Naive thymus-derived CD4-positive, alpha-beta T cell (primary cell): ENCODE measurements around the gene MRPL58. TPM values are rescaled to one million over a fixed set of nuclear protein-coding genes. Genes with fewer than 3 reads are reported as not detected.

ENCODE experiments used
- ATAC-seq: fragments of 150-1000 bp; cut with Tn5 transposase; 2 replicates; pipeline ENCODE4 v1.10.0; 2021; ENCODE audit warnings: mild to moderate bottlenecking, moderate library complexity
- CTCF ChIA-PET: fragments of 350-600 bp; sonication (Branson Sonifier 250); formaldehyde crosslinking; loops from one replicate; lab custom pipeline; 2021; ENCODE audit warnings: antibody characterized with exemption; lab: Charles Lee
- POLR2A ChIA-PET: fragments of 350-600 bp; sonication (Branson Sonifier 250); formaldehyde crosslinking; loops from one replicate; lab custom pipeline; 2021; ENCODE audit warnings: antibody characterized with exemption, inconsistent platforms; lab: Charles Lee
- DNase-seq, 9 donors: peaks; one replicate each; pipeline versions ENCODE4 v3.0.0 to v3.0.0-alpha.2; 2020 to 2022; ENCODE audit warnings: mixed read lengths in 1 of 9
- H3K27ac ChIP-seq: one replicate; pipeline ENCODE4 v1.7.0; 2013; ENCODE audit warnings: mild to moderate bottlenecking, low read depth, low read length, moderate library complexity
- H3K27me3 ChIP-seq, 2 donors: one replicate each; pipeline ENCODE4 v1.7.0; 2013; ENCODE audit warnings: low read length in 2 of 2, mild to moderate bottlenecking in 2 of 2, moderate library complexity in 2 of 2; ENCODE audit not compliant: control insufficient read depth in 2 of 2, insufficient read depth in 2 of 2
- H3K36me3 ChIP-seq, 3 experiments: 1 replicate in 2 of 3; 2 replicates in 1 of 3; pipeline ENCODE4 v1.7.0; 2013; ENCODE audit warnings: low read length in 3 of 3, mild to moderate bottlenecking in 3 of 3, moderate library complexity in 1 of 3; ENCODE audit not compliant: insufficient read depth in 3 of 3, control insufficient read depth in 2 of 3
- H3K4me1 ChIP-seq, 2 donors: one replicate each; pipeline ENCODE4 v1.7.0; 2013; ENCODE audit warnings: low read length in 2 of 2, mild to moderate bottlenecking in 2 of 2, moderate library complexity in 1 of 2; ENCODE audit not compliant: control insufficient read depth in 2 of 2, insufficient read depth in 2 of 2
- H3K4me3 ChIP-seq: 2 replicates; pipeline ENCODE4 v1.7.0; 2013; ENCODE audit warnings: mild to moderate bottlenecking, low read length
- H3K9me3 ChIP-seq, 3 experiments: 1 replicate in 2 of 3; 2 replicates in 1 of 3; pipeline ENCODE4 v1.7.0; 2013; ENCODE audit warnings: low read length in 3 of 3; ENCODE audit not compliant: control insufficient read depth in 2 of 3
- H3K27ac Mint-ChIP-seq, 9 donors: one replicate each; pipeline ENCODE4 v1.8.0; 2020 to 2022; ENCODE audit warnings: mixed read lengths in 9 of 9, mild to moderate bottlenecking in 8 of 9, moderate library complexity in 5 of 9, inconsistent platforms in 2 of 9
- H3K27me3 Mint-ChIP-seq, 5 donors: one replicate each; pipeline ENCODE4 v1.8.0; 2021 to 2022; ENCODE audit warnings: mixed read lengths in 5 of 5, mild to moderate bottlenecking in 1 of 5
- H3K36me3 Mint-ChIP-seq, 5 donors: one replicate each; pipeline ENCODE4 v1.8.0; 2020 to 2022; ENCODE audit warnings: mixed read lengths in 5 of 5, mild to moderate bottlenecking in 3 of 5, inconsistent platforms in 1 of 5
- H3K4me1 Mint-ChIP-seq, 7 donors: one replicate each; pipeline ENCODE4 v1.8.0; 2020 to 2022; ENCODE audit warnings: mixed read lengths in 7 of 7, mild to moderate bottlenecking in 3 of 7, inconsistent platforms in 1 of 7
- H3K4me3 Mint-ChIP-seq, 10 donors: one replicate each; pipeline ENCODE4 v1.8.0; 2020 to 2022; ENCODE audit warnings: mild to moderate bottlenecking in 10 of 10, mixed read lengths in 10 of 10, moderate library complexity in 6 of 10, inconsistent platforms in 2 of 10
- H3K9me3 Mint-ChIP-seq, 11 donors: one replicate each; pipeline ENCODE4 v1.8.0; 2020 to 2022; ENCODE audit warnings: mixed read lengths in 11 of 11, mild to moderate bottlenecking in 4 of 11, inconsistent platforms in 1 of 11, moderate library complexity in 1 of 11
- intact Hi-C, 2 donors: fragments of 100-400 bp; cut with micrococcal nuclease; formaldehyde crosslinking; loops; one replicate each; pipeline ENCODE4 v1.15.1; 2023
- polyA plus RNA-seq, 2 donors: library from polyadenylated mRNA; unstranded; fragments of 300-500 nt; fragmentation: Illumina TruSeq; gene quantifications; one replicate each; pipeline ENCODE4 v1.2.3, GENCODE V29; 2021
- total RNA-seq, 6 experiments: library from RNA in 5 of 6; stranded (reverse) in 5 of 6; gene quantifications; 1 replicate in 5 of 6; 2 replicates in 1 of 6; pipeline ENCODE4 v1.2.3 and lab custom pipeline; 2021 to 2026

The MRPL58 gene
- total and polyA plus RNA-seq, 7 experiments from 2014 or later = 11.7 to 71.4 (median 25.1) TPM

DNA sequence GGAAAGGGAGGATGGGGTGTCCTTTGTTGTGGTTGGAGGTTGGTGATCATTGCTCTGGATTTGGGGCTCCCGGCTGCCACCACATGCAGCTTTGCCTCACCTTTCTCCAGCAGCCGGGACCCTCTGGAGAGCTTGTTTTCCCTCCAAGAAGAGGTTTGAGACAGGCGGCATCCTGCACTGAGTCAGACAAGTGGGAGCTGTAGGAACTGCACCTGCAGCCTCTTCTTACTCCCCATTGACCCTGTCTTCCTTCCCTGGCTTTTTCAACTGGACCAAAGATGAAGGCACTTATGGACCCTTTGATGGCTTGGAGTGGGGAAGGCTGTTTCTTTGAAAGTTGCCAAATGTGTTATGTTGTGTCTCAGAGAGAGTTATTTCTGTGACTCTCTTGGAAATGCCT lies 51.2 kb downstream of the MRPL58 start:
- POLR2A ChIA-PET = interaction anchor here (0.6 to 1.9 kb wide), 2 partner anchors 45 to 47 kb away, joined by 3 to 4 read pairs; no protein-coding TSS in a partner anchor
- intact Hi-C loops = no loop called here
- peaks cover 13 to 46% (median 31%) of the 10 kb centered on the region in 7 donors for H3K4me1 Mint-ChIP-seq
- H3K9me3 ChIP-seq = no peaks in the 10 kb centered on the region
- no peak overlapping the region for H3K27ac Mint-ChIP-seq
- no peaks in the 10 kb centered on the region for H3K27me3 Mint-ChIP-seq
- no peak overlapping the region for H3K27ac ChIP-seq
- peaks cover 0 to 51% (median 3%) of the 10 kb centered on the region in 3 experiments for H3K36me3 ChIP-seq
- peaks cover 7 to 9% of the 10 kb centered on the region in 2 donors for H3K4me1 ChIP-seq
- peaks cover 0 to 2% (median 0%) of the 10 kb centered on the region in 11 donors for H3K9me3 Mint-ChIP-seq
- no peak overlapping the region for H3K4me3 ChIP-seq
- no peak overlapping the region for H3K4me3 Mint-ChIP-seq
- H3K36me3 Mint-ChIP-seq = peaks cover 0 to 38% (median 7%) of the 10 kb centered on the region in 5 donors
- CTCF ChIA-PET = interaction anchor here (0.6 kb wide), 1 partner anchor 115 kb away, joined by 5 read pairs; no protein-coding TSS in a partner anchor
- H3K27me3 ChIP-seq = no peaks in the 10 kb centered on the region
- no peak for ATAC-seq
- no peak for DNase-seq

DNA sequence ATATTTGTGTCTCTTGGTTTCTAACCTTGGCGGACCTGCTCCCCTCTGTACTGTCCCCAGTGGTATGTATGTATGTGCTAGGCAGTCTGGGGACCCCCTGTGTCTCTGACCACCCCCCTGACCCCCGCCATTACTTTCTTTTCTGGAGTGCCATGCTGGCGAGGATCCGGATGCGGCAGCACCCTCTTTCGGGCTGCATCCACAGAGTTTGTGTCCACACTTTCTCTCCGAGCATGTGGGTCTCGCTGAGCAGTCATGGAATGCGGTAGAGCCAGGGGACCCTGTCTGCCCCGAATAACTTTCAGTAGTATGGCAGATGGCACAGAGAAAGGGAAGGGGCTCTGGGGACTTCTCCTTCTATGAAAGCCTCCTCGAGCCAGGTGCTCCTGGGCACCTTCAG lies 51.6 kb downstream of the MRPL58 start:
- ChIA-PET CTCF (interaction anchor here (0.6 kb wide), 1 partner anchor 28 kb away, joined by 3 read pairs; no protein-coding TSS in a partner anchor), POLR2A (interaction anchor here (0.5 to 1.9 kb wide), 4 partner anchors 10 to 47 kb away, joined by 3 to 4 read pairs (median 4); no protein-coding TSS in a partner anchor)
- H3K9me3 ChIP-seq = no peaks in the 10 kb centered on the region
- H3K27ac ChIP-seq = no peak overlapping the region
- intact Hi-C loops = no loop called here
- H3K4me3 ChIP-seq = no peak overlapping the region
- peaks cover 7 to 9% of the 10 kb centered on the region in 2 donors for H3K4me1 ChIP-seq
- no peaks in the 10 kb centered on the region for H3K27me3 Mint-ChIP-seq
- H3K4me1 Mint-ChIP-seq = peaks cover 13 to 49% (median 35%) of the 10 kb centered on the region in 7 donors
- peaks cover 0 to 2% (median 0%) of the 10 kb centered on the region in 11 donors for H3K9me3 Mint-ChIP-seq
- H3K36me3 ChIP-seq = peaks cover 0 to 51% (median 3%) of the 10 kb centered on the region in 3 experiments
- H3K36me3 Mint-ChIP-seq = peaks cover 0 to 38% (median 7%) of the 10 kb centered on the region in 5 donors
- H3K4me3 Mint-ChIP-seq = no peak overlapping the region
- peak overlapping the region in 2 of 9 donors; percentile 42 to 59 for H3K27ac Mint-ChIP-seq
- DNase-seq = no peak
- no peaks in the 10 kb centered on the region for H3K27me3 ChIP-seq
- no peak for ATAC-seq

DNA sequence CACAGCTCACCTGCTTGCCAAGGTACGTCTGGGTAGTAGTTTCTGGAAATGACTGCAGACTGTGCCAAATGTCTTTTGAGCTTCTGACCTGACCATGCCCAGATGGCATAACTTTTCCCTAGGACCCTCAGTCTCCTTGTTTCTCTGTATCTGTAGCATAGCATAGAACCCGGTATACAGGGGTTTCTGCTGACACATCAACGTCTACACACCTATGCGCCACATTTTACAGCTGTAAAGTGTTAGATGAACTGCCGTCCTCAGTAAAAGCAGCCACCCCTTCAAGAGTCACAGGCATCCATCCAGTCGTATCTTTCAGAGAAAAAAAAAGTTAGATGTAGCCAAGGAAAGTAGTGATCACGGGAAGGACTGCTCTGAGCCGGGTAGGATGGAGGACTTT lies 52.0 kb downstream of the MRPL58 start:
- Mint-ChIP-seq H3K27ac (peak overlapping the region in 2 of 9 donors; percentile 28 to 69), H3K27me3 (no peaks in the 10 kb centered on the region), H3K36me3 (peaks cover 0 to 36% (median 7%) of the 10 kb centered on the region in 5 donors), H3K9me3 (peaks cover 0 to 2% (median 0%) of the 10 kb centered on the region in 11 donors), H3K4me3 (no peak overlapping the region), H3K4me1 (peaks cover 13 to 47% (median 33%) of the 10 kb centered on the region in 7 donors)
- Histone ChIP-seq H3K9me3 (no peaks in the 10 kb centered on the region), H3K4me3 (no peak overlapping the region), H3K36me3 (peaks cover 0 to 47% (median 3%) of the 10 kb centered on the region in 3 experiments), H3K27me3 (no peaks in the 10 kb centered on the region), H3K27ac (no peak overlapping the region), H3K4me1 (peaks cover 7 to 9% of the 10 kb centered on the region in 2 donors)
- no peak for DNase-seq
- ChIA-PET POLR2A (interaction anchor here (0.5 to 1.9 kb wide), 3 partner anchors 9 to 46 kb away, joined by 3 to 4 read pairs (median 4); no protein-coding TSS in a partner anchor), CTCF (interaction anchor here (0.6 to 0.7 kb wide), 2 partner anchors 28 to 198 kb away, joined by 3 read pairs; no protein-coding TSS in a partner anchor)
- ATAC-seq = no peak
- intact Hi-C loops = no loop called here

DNA sequence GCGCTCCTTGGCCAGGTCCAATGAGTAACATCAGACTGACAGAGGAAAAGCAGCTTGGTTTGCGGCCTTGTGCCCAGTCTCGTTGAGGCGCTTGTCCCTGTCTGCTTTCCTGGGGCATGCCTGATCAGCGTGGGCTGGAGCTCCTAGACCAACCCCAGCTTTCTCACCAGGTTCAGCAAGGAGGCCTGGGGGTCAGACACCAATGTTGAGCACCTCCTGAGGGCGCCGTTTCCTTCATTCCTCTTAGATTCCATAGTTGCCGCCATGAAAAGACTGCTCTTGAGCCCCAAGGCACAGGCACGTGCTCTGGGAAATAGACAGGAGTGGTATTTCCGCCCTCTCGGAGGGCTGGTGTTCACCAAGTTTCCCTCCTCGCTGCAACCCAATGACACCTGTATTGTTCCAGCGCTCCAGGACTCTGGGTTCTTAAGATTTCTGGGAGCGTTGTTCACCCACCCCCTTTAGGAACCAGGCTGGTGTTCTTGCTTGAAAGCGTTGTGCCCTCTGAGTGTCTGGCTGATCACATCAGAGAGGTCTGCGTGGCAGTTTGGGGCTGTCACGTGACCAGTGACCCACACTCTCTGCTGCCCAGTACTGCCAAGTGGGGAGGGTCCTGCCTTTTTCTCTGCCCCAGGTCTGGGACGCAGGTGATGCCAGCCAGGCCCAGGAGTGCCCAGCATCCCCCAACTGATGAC lies 52.5 kb downstream of the MRPL58 start:
- no peak overlapping the region for H3K27ac ChIP-seq
- H3K9me3 Mint-ChIP-seq = peaks cover 0 to 2% (median 0%) of the 10 kb centered on the region in 11 donors

DNA sequence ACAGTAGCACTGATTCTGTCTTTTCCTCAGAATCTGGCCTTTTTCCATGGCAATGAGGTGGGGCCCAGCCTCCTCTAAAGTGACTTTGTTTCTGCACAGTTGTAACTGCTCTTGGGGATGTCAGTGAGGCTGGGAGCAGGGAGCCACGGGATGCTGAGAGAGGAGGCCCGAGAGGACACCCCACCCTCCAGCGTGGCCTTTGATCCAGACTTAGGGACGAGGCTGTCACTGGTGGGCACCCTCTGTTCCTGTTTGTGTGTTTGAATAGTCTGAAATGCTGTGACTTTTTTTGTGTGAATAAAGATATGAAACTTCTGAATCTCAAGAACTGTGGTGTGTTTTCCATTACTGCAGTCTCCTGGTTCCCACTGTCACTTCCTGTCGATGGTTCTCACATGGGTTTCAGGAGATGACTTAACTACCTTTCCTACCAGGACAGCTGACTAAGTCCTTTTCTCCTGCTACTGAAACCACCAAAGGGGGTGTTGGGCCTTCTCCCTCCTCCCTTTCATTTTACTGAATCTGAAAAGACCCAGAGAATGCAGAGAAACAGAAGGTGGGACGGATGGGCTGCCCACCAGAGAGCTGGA lies 53.2 kb downstream of the MRPL58 start:
- ChIA-PET POLR2A (interaction anchor here (1.2 kb wide), 1 partner anchor 11 kb away, joined by 4 read pairs; no protein-coding TSS in a partner anchor), CTCF (interaction anchor here (1.1 kb wide), 1 partner anchor 29 kb away, joined by 3 read pairs; no protein-coding TSS in a partner anchor)
- Histone ChIP-seq H3K27ac (no peak overlapping the region), H3K27me3 (no peaks in the 10 kb centered on the region), H3K4me3 (no peak overlapping the region), H3K4me1 (peaks cover 7 to 9% of the 10 kb centered on the region in 2 donors), H3K9me3 (no peaks in the 10 kb centered on the region), H3K36me3 (peaks cover 0 to 47% (median 3%) of the 10 kb centered on the region in 3 experiments)
- Mint-ChIP-seq H3K36me3 (peaks cover 0 to 33% (median 5%) of the 10 kb centered on the region in 5 donors), H3K4me1 (peaks cover 13 to 45% (median 28%) of the 10 kb centered on the region in 7 donors), H3K4me3 (peak overlapping the region in 3 of 10 donors; percentile 57 to 63 (median 61)), H3K27ac (peak overlapping the region in 6 of 9 donors; percentile 59 to 88 (median 73)), H3K9me3 (peaks cover 0 to 2% (median 0%) of the 10 kb centered on the region in 11 donors), H3K27me3 (no peaks in the 10 kb centered on the region)
- no peak for ATAC-seq
- DNase-seq = no peak
- intact Hi-C loops = loop anchor here in 1 of 2 donors (5.0 kb wide), 1 partner anchor 42 kb away; the partner anchor contains the start of gene ARMC7

More for the DNA sequence above, 52.5 kb downstream of the MRPL58 start:
- Mint-ChIP-seq H3K36me3 (peaks cover 0 to 33% (median 5%) of the 10 kb centered on the region in 5 donors), H3K27me3 (no peaks in the 10 kb centered on the region), H3K4me3 (no peak overlapping the region), H3K27ac (peak overlapping the region in 2 of 9 donors; percentile 28 to 88), H3K4me1 (peaks cover 13 to 45% (median 31%) of the 10 kb centered on the region in 7 donors)
- ChIA-PET CTCF (interaction anchor here (0.7 kb wide), 1 partner anchor 197 kb away, joined by 3 read pairs; no protein-coding TSS in a partner anchor), POLR2A (interaction anchor here (1.3 to 1.9 kb wide), 2 partner anchors 9 to 46 kb away, joined by 4 read pairs; no protein-coding TSS in a partner anchor)
- ATAC-seq (no peak), DNase-seq (no peak)
- Histone ChIP-seq H3K36me3 (peaks cover 0 to 47% (median 3%) of the 10 kb centered on the region in 3 experiments), H3K4me1 (peaks cover 7 to 9% of the 10 kb centered on the region in 2 donors), H3K27me3 (no peaks in the 10 kb centered on the region), H3K9me3 (no peaks in the 10 kb centered on the region), H3K4me3 (no peak overlapping the region)
- intact Hi-C loops = loop anchor here in 1 of 2 donors (5.0 kb wide), 1 partner anchor 42 kb away; the partner anchor contains the start of gene ARMC7
